OCI-LY3 (cell line): ENCODE data around the gene EIF3L.

Source experiments
- CTCF ChIP-seq: fragments of 200-600, 300-600 bp; sonication (generic); IDR thresholded peaks from 2 replicates; pipeline ENCODE4 v1.5.1; 2014; ENCODE audit warnings: antibody characterized with exemption, low read length, low read depth
- EZH2phosphoT487 ChIP-seq: fragments of 200-600 bp; shearing (Covaris generic); IDR thresholded peaks from 2 replicates; pipeline ENCODE4 v1.6.1; 2018; ENCODE audit warnings: antibody characterized with exemption, mixed run types, low read depth

GRCh38 chr22:37906364-37907008, 57.3 kb downstream of the EIF3L start:
- no peak for TF ChIP-seq EZH2phosphoT487
- TF ChIP-seq CTCF = no peak
